ENCODE measurements around the gene LAMB4. TPM values are rescaled to one million over a fixed set of nuclear protein-coding genes. Genes with fewer than 3 reads are reported as not detected.

The LAMB4 gene
- total and polyA plus RNA-seq, 2 experiments from 2014 or later: 0.16 TPM; not detected in 1

DNA sequence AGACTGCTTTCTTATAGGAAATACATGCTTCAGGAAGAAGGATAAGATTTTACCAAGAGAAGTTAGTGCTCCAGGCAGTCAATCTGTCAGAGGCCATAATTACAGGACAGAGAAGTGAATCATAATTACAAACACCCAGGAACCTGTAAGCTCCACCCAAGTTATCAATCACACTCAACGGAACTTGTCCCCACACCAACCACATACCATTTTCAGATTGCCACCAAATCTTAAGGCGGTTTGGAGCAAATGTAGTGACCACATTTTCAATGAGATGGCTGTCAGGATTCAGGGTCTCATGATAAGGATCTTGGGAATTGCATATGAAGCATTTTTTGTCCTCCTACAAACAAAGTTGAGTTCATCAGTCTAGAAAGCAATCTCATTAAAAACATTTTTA lies 132.0 kb downstream of the LAMB4 start:
- Histone ChIP-seq H3K36me3 (ENCODE audit: low read depth) (peaks cover 25% of the 10 kb centered on the region), H3K4me2 (ENCODE audit: unreplicated experiment) (peak overlapping the region; percentile 30), H4K20me1 (ENCODE audit: insufficient read depth) (no peaks in the 10 kb centered on the region), H3K4me3 (peak overlapping the region; percentile 2; the same call in 1 of the 2 replicates), H3K79me2 (ENCODE audit: insufficient read depth) (peaks cover 37% of the 10 kb centered on the region), H3K9ac (no peak overlapping the region), H2AFZ (no peak overlapping the region), H3K9me3 (ENCODE audit: low read depth) (no peaks in the 10 kb centered on the region), H3K4me1 (ENCODE audit: insufficient read depth) (peaks cover 79% of the 10 kb centered on the region), H3K27me3 (replicated peaks; ENCODE audit: insufficient read depth) (no peaks in the 10 kb centered on the region), H3K27ac (peak overlapping the region; percentile 19), H3K9me2 (ENCODE audit: insufficient read depth) (no peaks in the 10 kb centered on the region), H3F3A (ENCODE audit: insufficient read depth) (peaks cover 68% of the 10 kb centered on the region)
- DNase-seq: peak; percentile 27
- in situ Hi-C loops (cut with MboI): no loop called here
- WGBS, 2 experiments (ENCODE audit: low coverage in 1 of 2, low lambda C conversion rate in 2 of 2, missing lambda C conversion rate in 2 of 2): 43 to 49% methylated on average over 2 of the region's 2 CpGs
- TF ChIP-seq EZH2phosphoT487 (IDR thresholded peaks at IDR 0.05; ENCODE audit: insufficient read depth, low read depth) (no peak), EZH2 (IDR thresholded peaks at IDR 0.05; ENCODE audit: insufficient read depth, poor library complexity, severe bottlenecking) (no peak)

DNA sequence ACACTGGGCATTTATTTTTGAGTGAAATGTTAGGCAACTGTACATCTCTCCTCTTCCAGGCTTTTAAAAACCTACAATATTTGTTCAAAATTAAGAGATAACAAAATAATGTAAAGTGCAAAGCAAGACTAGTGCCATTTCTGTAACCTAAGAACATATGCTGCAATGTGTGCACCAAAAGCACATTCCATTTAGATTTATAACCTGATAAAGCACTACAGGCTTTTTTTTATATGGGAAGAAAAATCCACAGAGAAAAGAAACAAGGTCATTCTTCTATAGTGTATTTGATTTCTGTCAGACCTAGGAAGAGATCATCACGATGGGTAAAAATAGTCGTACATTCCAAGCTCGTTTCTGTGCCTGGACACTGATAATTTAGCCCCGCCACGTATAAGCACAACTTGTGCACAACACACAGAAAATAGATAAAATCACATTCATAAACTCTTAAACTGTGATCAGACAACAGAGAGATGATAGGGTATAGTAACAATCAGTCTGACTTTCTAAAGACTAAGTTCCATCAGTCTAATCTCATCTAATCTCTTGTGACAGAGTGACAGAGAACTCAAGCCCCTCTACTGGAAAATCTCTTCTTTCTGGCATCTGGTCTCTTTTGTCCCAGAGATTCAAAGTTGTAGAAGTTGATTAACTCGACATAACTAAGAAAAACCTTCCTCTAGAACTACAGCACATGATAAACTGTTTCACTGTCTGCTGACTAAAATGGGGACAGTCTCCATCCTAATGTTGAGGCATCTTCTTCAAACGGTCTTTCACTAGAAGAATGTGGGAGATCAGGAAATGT lies 133.9 kb downstream of the LAMB4 start:
- peaks cover 32% of the 10 kb centered on the region for H3K36me3 ChIP-seq (ENCODE audit: low read depth)
- H4K20me1 ChIP-seq (ENCODE audit: insufficient read depth): no peaks in the 10 kb centered on the region
- peaks cover 68% of the 10 kb centered on the region for H3F3A ChIP-seq (ENCODE audit: insufficient read depth)
- 67 to 69% methylated on average over 7 of the region's 7 CpGs for WGBS, 2 experiments (ENCODE audit: low coverage in 1 of 2, low lambda C conversion rate in 2 of 2, missing lambda C conversion rate in 2 of 2)
- H3K4me3 ChIP-seq: peak overlapping the region; percentile 15; the same call in 1 of the 2 replicates
- peak overlapping the region; percentile 61 for H3K4me2 ChIP-seq (ENCODE audit: unreplicated experiment)
- peaks cover 76% of the 10 kb centered on the region for H3K4me1 ChIP-seq (ENCODE audit: insufficient read depth)
- H3K27ac ChIP-seq: peak overlapping the region; percentile 71
- no peaks in the 10 kb centered on the region for H3K9me3 ChIP-seq (ENCODE audit: low read depth)
- H3K9ac ChIP-seq: peak overlapping the region; percentile 28; the same call in 1 of the 2 replicates
- no peak overlapping the region for H2AFZ ChIP-seq
- H3K79me2 ChIP-seq (ENCODE audit: insufficient read depth): peaks cover 37% of the 10 kb centered on the region
- peak; percentile 65 for DNase-seq
- no peaks in the 10 kb centered on the region for H3K9me2 ChIP-seq (ENCODE audit: insufficient read depth)
- no peaks in the 10 kb centered on the region for H3K27me3 ChIP-seq (replicated peaks; ENCODE audit: insufficient read depth)
- in situ Hi-C loops (cut with MboI): no loop called here
- no peak for TF ChIP-seq EZH2phosphoT487 (IDR thresholded peaks at IDR 0.05; ENCODE audit: insufficient read depth, low read depth)
- no peak for TF ChIP-seq EZH2 (IDR thresholded peaks at IDR 0.05; ENCODE audit: insufficient read depth, poor library complexity, severe bottlenecking)

DNA sequence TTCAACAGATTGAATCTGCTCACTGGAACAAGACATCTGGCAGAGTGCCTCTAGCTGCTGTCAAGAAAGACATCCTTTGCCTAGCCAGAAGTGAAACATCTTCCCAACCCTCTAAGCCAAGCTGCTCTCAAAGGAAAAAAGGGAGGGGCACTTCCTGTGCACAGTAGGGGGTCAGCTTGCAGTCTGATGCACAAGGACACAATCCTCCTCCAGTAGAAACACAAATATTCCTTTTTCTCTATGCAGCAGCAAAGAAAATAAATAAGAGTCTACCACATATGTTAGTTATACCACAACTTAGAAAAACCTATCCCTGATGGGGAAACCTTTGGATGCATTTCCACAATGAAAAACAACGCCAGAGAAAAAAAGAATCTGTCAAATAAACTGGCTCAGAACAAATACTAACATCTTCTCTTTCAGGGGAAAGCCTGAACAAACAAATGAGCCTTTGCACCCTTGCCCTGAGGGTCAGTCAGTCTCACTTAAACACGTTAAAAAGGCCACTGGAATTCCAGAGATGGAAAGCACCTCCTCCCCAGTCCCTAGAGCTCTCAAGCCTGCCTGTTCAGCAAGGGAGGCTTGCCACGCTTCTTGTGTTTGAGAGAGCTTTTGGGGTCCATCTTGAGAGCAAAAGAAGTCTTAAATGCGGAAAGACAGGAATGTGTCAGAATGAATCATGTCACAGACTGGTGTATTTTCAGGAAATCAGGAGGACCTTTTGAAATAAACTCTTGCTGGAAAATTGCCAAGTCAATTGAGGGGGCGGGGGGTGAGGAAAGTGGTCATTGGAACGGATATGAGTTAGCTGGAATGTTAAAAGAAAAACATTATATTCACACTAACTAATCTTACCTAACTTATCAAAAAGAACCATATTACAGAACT lies 134.7 kb downstream of the LAMB4 start:
- Histone ChIP-seq H3K9me3 (ENCODE audit: low read depth) (no peaks in the 10 kb centered on the region), H3K4me1 (ENCODE audit: insufficient read depth) (peaks cover 68% of the 10 kb centered on the region), H3K9me2 (ENCODE audit: insufficient read depth) (no peaks in the 10 kb centered on the region), H3K27me3 (replicated peaks; ENCODE audit: insufficient read depth) (no peaks in the 10 kb centered on the region), H3K4me3 (peak overlapping the region; percentile 15; the same call in 1 of the 2 replicates), H2AFZ (no peak overlapping the region), H3K9ac (peak overlapping the region; percentile 28), H3K79me2 (ENCODE audit: insufficient read depth) (peaks cover 29% of the 10 kb centered on the region), H3K4me2 (ENCODE audit: unreplicated experiment) (peak overlapping the region; percentile 61), H3F3A (ENCODE audit: insufficient read depth) (peaks cover 70% of the 10 kb centered on the region), H4K20me1 (ENCODE audit: insufficient read depth) (no peaks in the 10 kb centered on the region), H3K36me3 (ENCODE audit: low read depth) (peaks cover 38% of the 10 kb centered on the region), H3K27ac (peak overlapping the region; percentile 71)
- peak; percentile 69 for DNase-seq
- TF ChIP-seq EZH2 (IDR thresholded peaks at IDR 0.05; ENCODE audit: insufficient read depth, poor library complexity, severe bottlenecking) (no peak), EZH2phosphoT487 (IDR thresholded peaks at IDR 0.05; ENCODE audit: insufficient read depth, low read depth) (no peak)
- in situ Hi-C loops (cut with MboI): no loop called here
- 6 to 7% methylated on average over 6 of the region's 6 CpGs for WGBS, 2 experiments (ENCODE audit: low coverage in 1 of 2, low lambda C conversion rate in 2 of 2, missing lambda C conversion rate in 2 of 2)

DNA sequence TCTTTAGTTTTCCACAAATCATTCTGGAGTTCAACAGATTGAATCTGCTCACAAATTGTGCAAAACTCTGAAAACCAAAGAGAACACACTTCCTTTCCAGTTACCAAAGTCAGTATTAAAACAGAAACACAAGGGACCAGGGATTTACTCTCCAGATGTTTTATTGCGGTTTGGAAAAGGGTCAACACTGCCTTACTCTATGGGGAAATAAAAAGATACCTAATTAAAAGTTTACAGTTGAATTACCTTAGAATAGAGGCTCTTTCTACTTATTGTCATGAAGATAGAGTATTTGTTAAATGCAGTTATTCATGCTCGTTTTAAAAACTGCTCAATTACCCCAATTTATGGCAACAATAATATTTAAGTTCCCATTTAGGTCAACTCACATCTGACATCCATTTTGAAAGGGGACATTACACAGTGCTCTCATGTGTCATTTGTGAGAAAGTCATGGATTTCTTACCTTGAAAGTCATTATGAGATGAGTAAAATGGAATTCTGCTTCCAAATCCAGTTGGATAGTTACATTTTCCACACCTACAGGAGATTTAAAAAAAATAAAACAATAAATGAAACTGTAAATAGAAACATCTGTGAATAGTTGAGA lies 135.6 kb downstream of the LAMB4 start:
- in situ Hi-C loops (cut with MboI): no loop called here
- no peak overlapping the region for H3K9ac ChIP-seq
- H3K36me3 ChIP-seq (ENCODE audit: low read depth): peaks cover 41% of the 10 kb centered on the region
- no peaks in the 10 kb centered on the region for H3K27me3 ChIP-seq (replicated peaks; ENCODE audit: insufficient read depth)
- no peak overlapping the region for H2AFZ ChIP-seq
- no peaks in the 10 kb centered on the region for H3K9me3 ChIP-seq (ENCODE audit: low read depth)
- peak; percentile 40 for DNase-seq
- H3K27ac ChIP-seq: peak overlapping the region; percentile 71; the same call in 1 of the 2 replicates
- no peaks in the 10 kb centered on the region for H3K9me2 ChIP-seq (ENCODE audit: insufficient read depth)
- peak overlapping the region; percentile 61 for H3K4me2 ChIP-seq (ENCODE audit: unreplicated experiment)
- 25 to 29% methylated on average over 2 of the region's 2 CpGs for WGBS, 2 experiments (ENCODE audit: low coverage in 1 of 2, low lambda C conversion rate in 2 of 2, missing lambda C conversion rate in 2 of 2)
- H3K79me2 ChIP-seq (ENCODE audit: insufficient read depth): peaks cover 27% of the 10 kb centered on the region
- no peak overlapping the region for H3K4me3 ChIP-seq
- peaks cover 65% of the 10 kb centered on the region for H3F3A ChIP-seq (ENCODE audit: insufficient read depth)
- H4K20me1 ChIP-seq (ENCODE audit: insufficient read depth): no peaks in the 10 kb centered on the region
- no peak for TF ChIP-seq EZH2phosphoT487 (IDR thresholded peaks at IDR 0.05; ENCODE audit: insufficient read depth, low read depth)
- peaks cover 67% of the 10 kb centered on the region for H3K4me1 ChIP-seq (ENCODE audit: insufficient read depth)

Measured in GM23248 (cell line).